Right lobe of liver (tissue), 6 donors: ENCODE data around the gene FUCA1. TPM values are rescaled to one million over a fixed set of nuclear protein-coding genes. Genes with fewer than 3 reads are reported as not detected.

ENCODE experiments used
- ATAC-seq, 4 donors: fragments of 200-7000 bp; cut with Tn5 transposase; one replicate each; pipeline ENCODE4 v1.9.1; 2020; ENCODE audit warnings: mild to moderate bottlenecking in 4 of 4, moderate library complexity in 4 of 4
- DNase-seq, 3 donors: peaks; one replicate each; pipeline ENCODE4 v3.0.0-alpha.2; 2020
- H3K27ac ChIP-seq, 3 donors: fragments of 200-600 bp; one replicate each; pipeline ENCODE4 v1.8.0; 2022
- H3K27me3 ChIP-seq, 2 donors: fragments of 200-600 bp; one replicate each; pipeline ENCODE4 v1.8.0; 2022
- H3K36me3 ChIP-seq, 4 donors: fragments of 200-600 bp; sonication (generic) in 1 of 4; one replicate each; pipeline versions ENCODE4 v1.5.1 to v1.8.0; 2017 to 2022; ENCODE audit warnings: control low read depth in 1 of 4
- H3K4me1 ChIP-seq, 4 donors: fragments of 200-600 bp; sonication (generic) in 1 of 4; one replicate each; pipeline versions ENCODE4 v1.5.1 to v1.8.0; 2017 to 2022; ENCODE audit warnings: control low read depth in 1 of 4
- H3K4me3 ChIP-seq, 3 donors: fragments of 200-600 bp; one replicate each; pipeline ENCODE4 v1.8.0; 2022
- H3K9me3 ChIP-seq, 4 donors: fragments of 200-600 bp; sonication (generic) in 1 of 4; one replicate each; pipeline versions ENCODE4 v1.5.1 to v1.8.0; 2017 to 2022; ENCODE audit warnings: control low read depth in 1 of 4
- CTCF ChIP-seq, 4 donors: fragments of 200-600 bp in 3 of 4; fragments of 450-650 bp in 1 of 4; IDR thresholded peaks; one replicate each; pipeline versions ENCODE4 v1.5.1 to v1.8.0; 2016 to 2022; ENCODE audit warnings: antibody characterized with exemption in 4 of 4, mild to moderate bottlenecking in 2 of 4
- POLR2A ChIP-seq: fragments of 450-650 bp; IDR thresholded peaks from one replicate; pipeline ENCODE4 v1.6.1; 2017; ENCODE audit warnings: antibody characterized with exemption, mild to moderate bottlenecking
- WGBS: methylation state at CpG from one replicate; pipeline ENCODE4 v1.1.6; 2018; ENCODE audit warnings: low coverage, low lambda C conversion rate; ENCODE audit not compliant: insufficient coverage; ENCODE audit errors: missing lambda C conversion rate; 5-methylcytosine and 5-hydroxymethylcytosine counted together
- intact Hi-C, 2 donors: fragments of 100-400 bp; cut with DNase I; formaldehyde crosslinking; loops; one replicate each; pipeline versions ENCODE4 v1.11.2 to v1.14.1; 2022
- total RNA-seq, 6 experiments: library from RNA; depleted of rRNA in 2 of 6; stranded (reverse); fragments of >200 nt in 2 of 6; fragmentation: NEBNext Ultra II Directional in 3 of 6; extraction: Animal tissue kit (Norgen Biotek cat#: 25700) in 3 of 6; gene quantifications; one replicate each; pipeline versions ENCODE4 v1.1.0 to v1.2.4, GENCODE V29; 2016 to 2023
- donor health status: DM: no; HTN: yes; CAD: no.
- donor health status: DM: no; HTN: no; CAD: no.
- donor health status: DM: no; HTN: no; CAD: no.
- donor health status: DM: no; HTN: yes; CAD: no.
- donor health status: DM: no; HTN: yes; CAD: no.

Gene FUCA1
- total RNA-seq, 6 experiments from 2014 or later = 37.1 to 54.7 (median 45.1) TPM

GRCh38 chr1:23816361-23816760 is 51.7 kb downstream of the FUCA1 start:
- H3K9me3 ChIP-seq = no peaks in the 10 kb centered on the region
- DNase-seq = no peak
- intact Hi-C loops = no loop called here
- no peak overlapping the region for H3K4me3 ChIP-seq
- no peak for TF ChIP-seq CTCF (IDR thresholded peaks at IDR 0.05)
- TF ChIP-seq POLR2A = no peak
- ATAC-seq = no peak
- H3K36me3 ChIP-seq = peaks cover 0 to 77% (median 25%) of the 10 kb centered on the region in 4 donors
- H3K27me3 ChIP-seq = no peaks in the 10 kb centered on the region
- no peaks in the 10 kb centered on the region for H3K4me1 ChIP-seq
- no CpG with 5 or more reads among the region's 3 CpGs for WGBS
- H3K27ac ChIP-seq = no peak overlapping the region

GRCh38 chr1:23814016-23814415 is 54.1 kb downstream of the FUCA1 start:
- Histone ChIP-seq H3K4me1 (peaks cover 0 to 14% (median 8%) of the 10 kb centered on the region in 4 donors), H3K9me3 (no peaks in the 10 kb centered on the region), H3K27me3 (no peaks in the 10 kb centered on the region), H3K27ac (no peak overlapping the region), H3K4me3 (no peak overlapping the region), H3K36me3 (peaks cover 0 to 70% (median 23%) of the 10 kb centered on the region in 4 donors)
- 93% methylated on average over 3 of the region's 4 CpGs for WGBS
- DNase-seq (no peak), ATAC-seq (no peak)
- TF ChIP-seq CTCF (IDR thresholded peaks at IDR 0.05) (no peak), POLR2A (no peak)
- intact Hi-C loops = no loop called here

- Histone ChIP-seq H3K27ac (peak overlapping the region in 2 of 3 donors; percentile 38 to 74), H3K4me3 (no peak overlapping the region), H3K9me3 (no peaks in the 10 kb centered on the region), H3K4me1 (peaks cover 0 to 18% (median 8%) of the 10 kb centered on the region in 4 donors), H3K36me3 (peaks cover 0 to 61% (median 17%) of the 10 kb centered on the region in 4 donors), H3K27me3 (no peaks in the 10 kb centered on the region)
- ATAC-seq (peak; percentile 56 to 74 (median 64)), DNase-seq (peak in 1 of 3 donors; percentile 56)
- 48% methylated on average over 3 of the region's 3 CpGs for WGBS
- TF ChIP-seq POLR2A (no peak), CTCF (IDR thresholded peaks at IDR 0.05) (peak; percentile 49 to 75 (median 62))
- intact Hi-C loops = no loop called here
Measured at GRCh38 chr1:23810818-23811540, 57.1 kb downstream of the FUCA1 start.

- Histone ChIP-seq H3K4me1 (peaks cover 0 to 30% (median 8%) of the 10 kb centered on the region in 4 donors), H3K4me3 (no peak overlapping the region), H3K36me3 (peaks cover 0 to 51% (median 17%) of the 10 kb centered on the region in 4 donors), H3K9me3 (no peaks in the 10 kb centered on the region), H3K27ac (peak overlapping the region; percentile 22 to 74 (median 38)), H3K27me3 (no peaks in the 10 kb centered on the region)
- DNase-seq (peak; percentile 86 to 89 (median 87)), ATAC-seq (peak; percentile 92 to 97 (median 96))
- intact Hi-C loops = loop anchor here in 1 of 2 donors (10.0 kb wide), 1 partner anchor 55 kb away; the partner anchor contains the start of gene FUCA1
- 10% methylated on average over 6 of the region's 6 CpGs for WGBS
- TF ChIP-seq POLR2A (no peak), CTCF (IDR thresholded peaks at IDR 0.05) (peak; percentile 86 to 96 (median 90))
Measured at GRCh38 chr1:23809751-23810171, 58.3 kb downstream of the FUCA1 start.
